ENCODE results near the gene CBLN3. TPM values are rescaled to one million over a fixed set of nuclear protein-coding genes. Genes with fewer than 3 reads are reported as not detected.

Gene CBLN3
- total and polyA plus RNA-seq, 4 donors: 0.07 to 0.79 (median 0.46) TPM

- Histone ChIP-seq H3K4me3 (ENCODE audit: low read depth in 1 of 3, low read length in 3 of 3) (no peak overlapping the region), H3K27ac (ENCODE audit: low read depth in 1 of 2, low read length in 2 of 2) (no peak overlapping the region), H3K4me1 (ENCODE audit: control insufficient read depth in 4 of 4, insufficient read depth in 4 of 4, low read length in 3 of 4) (peaks cover 0 to 14% (median 7%) of the 10 kb centered on the region in 4 donors), H3K36me3 (ENCODE audit: control insufficient read depth in 4 of 4, insufficient read depth in 3 of 4, low read depth in 1 of 4, low read length in 3 of 4) (peaks cover 0 to 9% (median 3%) of the 10 kb centered on the region in 4 donors), H3K9me3 (ENCODE audit: control insufficient read depth in 4 of 4, low read length in 3 of 4) (no peaks in the 10 kb centered on the region), H3K9ac (ENCODE audit: low read depth in 1 of 2, low read length in 2 of 2) (no peak overlapping the region), H3K27me3 (ENCODE audit: control insufficient read depth in 4 of 4, insufficient read depth in 4 of 4, low read length in 3 of 4) (no peaks in the 10 kb centered on the region)
- 96% methylated on average over 1 of the region's 1 CpG for WGBS
- DNase-seq (ENCODE audit: low spot score): no peak
- TF ChIP-seq RXRA (IDR thresholded peaks at IDR 0.05) (no peak), EGR1 (IDR thresholded peaks at IDR 0.05; ENCODE audit: low read depth in 2 of 2) (no peak), TAF1 (conservative IDR thresholded peaks at IDR 0.05) (no peak), FOXA1 (IDR thresholded peaks at IDR 0.05) (no peak), ATF3 (IDR thresholded peaks at IDR 0.05) (no peak), JUND (IDR thresholded peaks at IDR 0.05) (no peak), MAX (IDR thresholded peaks at IDR 0.05) (no peak)
Observed at GRCh38 chr14:24414077-24414476, 15.4 kb downstream of the CBLN3 start.

GRCh38 chr14:24411443-24412389, 17.8 kb downstream of the CBLN3 start:
- no peaks in the 10 kb centered on the region for H3K27me3 ChIP-seq (ENCODE audit: control insufficient read depth in 4 of 4, insufficient read depth in 4 of 4, low read length in 3 of 4)
- TF ChIP-seq REST (IDR thresholded peaks at IDR 0.05) (no peak), TAF1 (conservative IDR thresholded peaks at IDR 0.05) (no peak), RAD21 (IDR thresholded peaks at IDR 0.05) (peak; percentile 76 to 89), GABPA (IDR thresholded peaks at IDR 0.05 in 1 of 2, conservative IDR thresholded peaks at IDR 0.05 in 1 of 2) (no peak), EGR1 (IDR thresholded peaks at IDR 0.05; ENCODE audit: low read depth in 2 of 2) (no peak), RXRA (IDR thresholded peaks at IDR 0.05) (no peak), SP1 (IDR thresholded peaks at IDR 0.05) (no peak), MAX (IDR thresholded peaks at IDR 0.05) (no peak), ATF3 (IDR thresholded peaks at IDR 0.05) (no peak), CTCF (IDR thresholded peaks at IDR 0.05; ENCODE audit: low read depth, low read length, missing input control) (peak; percentile 75), FOXA1 (IDR thresholded peaks at IDR 0.05) (no peak)
- H3K4me1 ChIP-seq (ENCODE audit: control insufficient read depth in 4 of 4, insufficient read depth in 4 of 4, low read length in 3 of 4): no peaks in the 10 kb centered on the region
- no peaks in the 10 kb centered on the region for H3K9me3 ChIP-seq (ENCODE audit: control insufficient read depth in 4 of 4, low read length in 3 of 4)
- no peak overlapping the region for H3K4me3 ChIP-seq (ENCODE audit: low read depth in 1 of 3, low read length in 3 of 3)
- DNase-seq (ENCODE audit: low spot score): no peak
- no peak overlapping the region for H3K9ac ChIP-seq (ENCODE audit: low read depth in 1 of 2, low read length in 2 of 2)
- H3K36me3 ChIP-seq (ENCODE audit: control insufficient read depth in 4 of 4, insufficient read depth in 3 of 4, low read depth in 1 of 4, low read length in 3 of 4): peaks cover 0 to 11% (median 5%) of the 10 kb centered on the region in 4 donors
- no peak overlapping the region for H3K27ac ChIP-seq (ENCODE audit: low read depth in 1 of 2, low read length in 2 of 2)
- 76% methylated on average over 16 of the region's 16 CpGs for WGBS
